Measurements from ENCODE around the gene CEACAM4.
"Not testable (repeated sequence)": the region's sequence is repeated elsewhere in the genome, so short reads cannot be mapped to it uniquely, and the experiment has no call there.

Gene CEACAM4

GRCh38 chr19:41584260-41584810 is 42.5 kb downstream of the CEACAM4 start:
- no peak for DNase-seq (ENCODE audit: low read depth)

GRCh38 chr19:41582577-41583182 is 44.2 kb downstream of the CEACAM4 start:
- DNase-seq (ENCODE audit: low read depth): not testable (repeated sequence)

GRCh38 chr19:41581068-41581467 is 45.8 kb downstream of the CEACAM4 start:
- DNase-seq (ENCODE audit: low read depth): not testable (repeated sequence)

- no peak for DNase-seq (ENCODE audit: low read depth)
Measured at GRCh38 chr19:41578886-41579285, 48.0 kb downstream of the CEACAM4 start.

- DNase-seq (ENCODE audit: low read depth): no peak
Measured at GRCh38 chr19:41577833-41578232, 49.0 kb downstream of the CEACAM4 start.

- DNase-seq (ENCODE audit: low read depth): no peak
Measured at GRCh38 chr19:41577144-41577830, 49.6 kb downstream of the CEACAM4 start.

- no peak for DNase-seq (ENCODE audit: low read depth)
Measured at GRCh38 chr19:41575998-41576397, 50.9 kb downstream of the CEACAM4 start, which contains the start of gene CEACAM21. TSS of gene CEACAM21 (plus strand) at chr19:41576166. CDS start at chr19:41576275, 109 bp downstream.

GRCh38 chr19:41570639-41571112 is 56.2 kb downstream of the CEACAM4 start:
- peak; percentile 38 for DNase-seq (ENCODE audit: low read depth)

- no peak for DNase-seq (ENCODE audit: low read depth)
Measured at GRCh38 chr19:41570179-41570578, 56.7 kb downstream of the CEACAM4 start.

- DNase-seq (ENCODE audit: low read depth): no peak
Measured at GRCh38 chr19:41569481-41570150, 57.3 kb downstream of the CEACAM4 start.
